GM06990 (cell line): ENCODE data around the gene GPR82.

Experiments
- DNase-seq: peaks from one replicate; pipeline ENCODE4 v3.0.0-alpha.2; 2011; ENCODE audit not compliant: insufficient read length; ENCODE audit errors: extremely low read depth
- H3K27me3 ChIP-seq: replicated peaks from 2 replicates; pipeline ENCODE4 v1.6.0; 2011; ENCODE audit warnings: low read length; ENCODE audit not compliant: control insufficient read depth, insufficient read depth
- H3K36me3 ChIP-seq: 2 replicates; pipeline ENCODE4 v1.5.1; 2011; ENCODE audit warnings: low read length; ENCODE audit not compliant: control insufficient read depth, insufficient read depth
- H3K4me3 ChIP-seq: replicated peaks from 2 replicates; pipeline ENCODE4 v1.5.1; 2011; ENCODE audit warnings: low read depth, mild to moderate bottlenecking, control low read depth, low read length
- TF ChIP-seq, protein P1 (sequence below): IDR thresholded peaks from 2 replicates; pipeline ENCODE4 v1.5.1; 2011; ENCODE audit warnings: low read length, control low read depth, mild to moderate bottlenecking, inconsistent platforms; ENCODE audit not compliant: insufficient read depth, poor library complexity, severe bottlenecking

Gene GPR82

DNA sequence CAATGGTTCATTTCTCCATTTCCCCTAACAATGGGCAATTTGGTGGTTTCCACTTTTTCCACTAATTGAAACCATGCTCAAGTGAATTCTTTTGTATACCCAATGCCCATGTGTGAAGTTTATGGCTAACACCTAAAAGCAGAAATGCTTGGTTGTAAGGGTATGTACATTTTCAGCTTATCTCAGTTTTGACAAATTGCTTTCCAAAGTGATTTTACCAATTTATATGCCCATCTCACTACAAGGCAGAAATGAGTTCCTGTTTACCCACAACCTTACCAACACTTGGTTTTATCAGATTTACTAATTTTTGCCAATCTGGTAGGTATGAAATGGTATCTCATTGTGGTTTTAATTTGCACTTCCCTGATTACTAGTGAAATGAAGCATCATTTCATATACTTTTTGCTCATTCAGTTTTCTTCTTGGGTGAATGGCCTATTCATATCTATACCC lies 20.4 kb upstream of the GPR82 start:
- no peak for DNase-seq
- Histone ChIP-seq H3K4me3 (no peak overlapping the region), H3K27me3 (no peaks in the 10 kb centered on the region), H3K36me3 (no peaks in the 10 kb centered on the region)
- TF ChIP-seq, protein P1, sequence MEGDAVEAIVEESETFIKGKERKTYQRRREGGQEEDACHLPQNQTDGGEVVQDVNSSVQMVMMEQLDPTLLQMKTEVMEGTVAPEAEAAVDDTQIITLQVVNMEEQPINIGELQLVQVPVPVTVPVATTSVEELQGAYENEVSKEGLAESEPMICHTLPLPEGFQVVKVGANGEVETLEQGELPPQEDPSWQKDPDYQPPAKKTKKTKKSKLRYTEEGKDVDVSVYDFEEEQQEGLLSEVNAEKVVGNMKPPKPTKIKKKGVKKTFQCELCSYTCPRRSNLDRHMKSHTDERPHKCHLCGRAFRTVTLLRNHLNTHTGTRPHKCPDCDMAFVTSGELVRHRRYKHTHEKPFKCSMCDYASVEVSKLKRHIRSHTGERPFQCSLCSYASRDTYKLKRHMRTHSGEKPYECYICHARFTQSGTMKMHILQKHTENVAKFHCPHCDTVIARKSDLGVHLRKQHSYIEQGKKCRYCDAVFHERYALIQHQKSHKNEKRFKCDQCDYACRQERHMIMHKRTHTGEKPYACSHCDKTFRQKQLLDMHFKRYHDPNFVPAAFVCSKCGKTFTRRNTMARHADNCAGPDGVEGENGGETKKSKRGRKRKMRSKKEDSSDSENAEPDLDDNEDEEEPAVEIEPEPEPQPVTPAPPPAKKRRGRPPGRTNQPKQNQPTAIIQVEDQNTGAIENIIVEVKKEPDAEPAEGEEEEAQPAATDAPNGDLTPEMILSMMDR: no peak

GRCh38 chrX:41705042-41705441 lies 18.9 kb upstream of the GPR82 start:
- Histone ChIP-seq H3K4me3 (no peak overlapping the region), H3K36me3 (no peaks in the 10 kb centered on the region), H3K27me3 (no peaks in the 10 kb centered on the region)
- TF ChIP-seq, protein P1: no peak
- no peak for DNase-seq

GRCh38 chrX:41705680-41706374 lies 18.2 kb upstream of the GPR82 start:
- TF ChIP-seq, protein P1: no peak
- no peak overlapping the region for H3K4me3 ChIP-seq
- H3K36me3 ChIP-seq: no peaks in the 10 kb centered on the region
- H3K27me3 ChIP-seq: no peaks in the 10 kb centered on the region; the same call in 1 of the 2 replicates
- peak; percentile 37 for DNase-seq

DNA sequence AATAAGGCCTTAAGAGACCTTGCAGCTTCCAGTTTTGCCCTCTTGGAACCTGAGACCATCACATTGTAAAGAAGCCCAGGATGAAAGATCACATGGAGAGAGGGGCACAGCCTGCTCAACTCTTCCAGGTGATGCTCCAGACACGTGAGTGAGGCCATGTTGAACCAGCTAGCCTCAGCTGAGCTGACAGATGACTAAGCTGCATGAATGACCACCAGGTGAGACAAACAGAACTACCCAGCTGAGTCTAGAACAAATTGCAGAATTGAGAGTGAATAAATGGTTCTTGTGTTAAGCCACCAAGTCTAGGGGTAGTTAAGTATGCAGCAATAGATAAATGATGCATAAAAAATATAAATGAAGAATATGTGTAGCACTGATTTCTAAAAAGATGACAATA lies 16.8 kb upstream of the GPR82 start:
- DNase-seq: no peak
- H3K36me3 ChIP-seq: no peaks in the 10 kb centered on the region
- TF ChIP-seq, protein P1: no peak

GRCh38 chrX:41708486-41708885 lies 15.5 kb upstream of the GPR82 start:
- Histone ChIP-seq H3K27me3 (no peaks in the 10 kb centered on the region; the same call in 1 of the 2 replicates), H3K4me3 (no peak overlapping the region), H3K36me3 (no peaks in the 10 kb centered on the region)
- DNase-seq: no peak
- TF ChIP-seq, protein P1: no peak

More for the DNA sequence above, 16.8 kb upstream of the GPR82 start:
- no peaks in the 10 kb centered on the region; the same call in 1 of the 2 replicates for H3K27me3 ChIP-seq
- no peak overlapping the region for H3K4me3 ChIP-seq
